ENCODE measurements around the gene C16orf96. TPM values are rescaled to one million over a fixed set of nuclear protein-coding genes. Genes with fewer than 3 reads are reported as not detected.

The C16orf96 gene
- total and polyA plus RNA-seq, 2 of the 13 experiments (the other 11 are each of a cell fraction or from before 2014, with no cell fraction given): 0.03 TPM; not detected in 1

DNA sequence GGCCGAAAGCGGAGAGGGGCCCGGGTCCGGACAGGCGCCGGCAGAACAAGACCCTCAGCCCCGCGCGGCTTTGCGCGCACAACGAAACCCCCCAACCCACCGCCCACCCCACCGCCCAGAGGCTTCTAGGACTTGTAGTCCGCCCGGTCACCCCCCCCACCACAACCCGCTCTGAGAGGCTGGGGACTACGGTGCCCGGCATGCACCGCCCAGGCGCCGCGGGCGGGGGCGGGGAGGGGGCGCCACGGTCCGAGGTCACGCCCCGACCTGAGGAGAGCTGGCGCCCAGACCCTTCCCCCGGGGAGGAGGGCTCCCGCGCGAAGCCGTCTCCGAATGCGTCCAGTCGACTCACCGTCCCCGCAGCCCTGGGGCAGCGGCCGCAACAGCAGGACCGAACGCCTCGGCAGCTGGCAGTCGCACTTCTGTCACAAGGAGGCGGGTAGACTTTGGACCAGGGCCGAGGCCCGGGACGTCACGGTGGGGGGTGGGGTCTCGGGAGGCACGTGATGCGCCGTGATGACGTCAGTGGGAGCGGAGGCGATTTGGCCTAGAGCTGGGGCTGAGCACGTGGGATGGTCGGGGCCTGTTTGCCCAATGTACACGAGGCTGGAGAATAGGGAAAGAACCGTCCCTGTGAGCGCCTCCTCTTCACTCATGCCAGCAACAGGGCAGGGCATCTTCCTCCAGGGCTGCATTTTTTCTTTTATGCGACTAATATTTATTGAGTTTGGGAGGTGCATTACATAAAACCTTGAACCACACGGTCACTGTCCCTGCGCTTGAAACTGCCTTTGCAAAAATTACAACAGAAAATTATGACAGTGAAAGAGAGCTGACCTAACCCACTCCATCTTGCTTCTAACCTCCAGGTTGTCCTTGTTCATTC lies 17.5 kb upstream of the C16orf96 start, which contains the start of gene CDIP1 (continued):
- TF ChIP-seq FOXK2 (IDR thresholded peaks at IDR 0.05): no peak
- no peak for TF ChIP-seq SMARCC2 (IDR thresholded peaks at IDR 0.05)
- TF ChIP-seq ZNF362 (CRISPR knock-in tag; IDR thresholded peaks at IDR 0.05; ENCODE audit: borderline replicate concordance): peak; percentile 72; the same call in 1 of the 2 replicates
- peak; percentile 98 for TF ChIP-seq ZZZ3 (CRISPR knock-in tag; IDR thresholded peaks at IDR 0.05; ENCODE audit: borderline replicate concordance)
- peak; percentile 99 for TF ChIP-seq ZNF879 (CRISPR knock-in tag; IDR thresholded peaks at IDR 0.05)
- peak; percentile 66 for TF ChIP-seq BCL6 (CRISPR knock-in tag; IDR thresholded peaks at IDR 0.05)
- no peak for TF ChIP-seq NFIC (IDR thresholded peaks at IDR 0.05; ENCODE audit: low read length)
- TF ChIP-seq, protein P1, sequence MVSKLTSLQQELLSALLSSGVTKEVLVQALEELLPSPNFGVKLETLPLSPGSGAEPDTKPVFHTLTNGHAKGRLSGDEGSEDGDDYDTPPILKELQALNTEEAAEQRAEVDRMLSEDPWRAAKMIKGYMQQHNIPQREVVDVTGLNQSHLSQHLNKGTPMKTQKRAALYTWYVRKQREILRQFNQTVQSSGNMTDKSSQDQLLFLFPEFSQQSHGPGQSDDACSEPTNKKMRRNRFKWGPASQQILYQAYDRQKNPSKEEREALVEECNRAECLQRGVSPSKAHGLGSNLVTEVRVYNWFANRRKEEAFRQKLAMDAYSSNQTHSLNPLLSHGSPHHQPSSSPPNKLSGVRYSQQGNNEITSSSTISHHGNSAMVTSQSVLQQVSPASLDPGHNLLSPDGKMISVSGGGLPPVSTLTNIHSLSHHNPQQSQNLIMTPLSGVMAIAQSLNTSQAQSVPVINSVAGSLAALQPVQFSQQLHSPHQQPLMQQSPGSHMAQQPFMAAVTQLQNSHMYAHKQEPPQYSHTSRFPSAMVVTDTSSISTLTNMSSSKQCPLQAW (CRISPR knock-in tag; IDR thresholded peaks at IDR 0.05): peak; percentile 96
- no peak; the same call in 1 of the 2 replicates for TF ChIP-seq AKAP8 (CRISPR knock-in tag; IDR thresholded peaks at IDR 0.05)
- no peak for TF ChIP-seq SOX13 (IDR thresholded peaks at IDR 0.05)
- TF ChIP-seq SOX13 (CRISPR knock-in tag; conservative IDR thresholded peaks at IDR 0.05 in 1 of 2, IDR thresholded peaks at IDR 0.05 in 1 of 2): peak in 1 of 2 experiments; percentile 71; a peak in 2 of 4 replicates
- TF ChIP-seq, protein P2, sequence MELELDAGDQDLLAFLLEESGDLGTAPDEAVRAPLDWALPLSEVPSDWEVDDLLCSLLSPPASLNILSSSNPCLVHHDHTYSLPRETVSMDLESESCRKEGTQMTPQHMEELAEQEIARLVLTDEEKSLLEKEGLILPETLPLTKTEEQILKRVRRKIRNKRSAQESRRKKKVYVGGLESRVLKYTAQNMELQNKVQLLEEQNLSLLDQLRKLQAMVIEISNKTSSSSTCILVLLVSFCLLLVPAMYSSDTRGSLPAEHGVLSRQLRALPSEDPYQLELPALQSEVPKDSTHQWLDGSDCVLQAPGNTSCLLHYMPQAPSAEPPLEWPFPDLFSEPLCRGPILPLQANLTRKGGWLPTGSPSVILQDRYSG (CRISPR knock-in tag; IDR thresholded peaks at IDR 0.05): peak; percentile 98
- TF ChIP-seq HDAC2 (CRISPR knock-in tag; IDR thresholded peaks at IDR 0.05): peak; percentile 93
- TF ChIP-seq ATF7-NPFF (CRISPR knock-in tag; IDR thresholded peaks at IDR 0.05; ENCODE audit: low read depth): peak; percentile 100
- peak; percentile 100 for TF ChIP-seq ZNF605 (CRISPR knock-in tag; IDR thresholded peaks at IDR 0.05)
- peak; percentile 99 for TF ChIP-seq ZNF253 (CRISPR knock-in tag; IDR thresholded peaks at IDR 0.05; ENCODE audit: borderline replicate concordance)
- TF ChIP-seq BRCA1 (CRISPR knock-in tag; IDR thresholded peaks at IDR 0.05): peak; percentile 96
- peak; percentile 93 for TF ChIP-seq HOXA7 (CRISPR knock-in tag; IDR thresholded peaks at IDR 0.05)
- TF ChIP-seq TAF1 (CRISPR knock-in tag; IDR thresholded peaks at IDR 0.05): peak; percentile 92
- no peak for TF ChIP-seq ZNF207 (IDR thresholded peaks at IDR 0.05; ENCODE audit: borderline replicate concordance)
- TF ChIP-seq SALL1 (CRISPR knock-in tag; IDR thresholded peaks at IDR 0.05): peak; percentile 100
- TF ChIP-seq, protein P3, sequence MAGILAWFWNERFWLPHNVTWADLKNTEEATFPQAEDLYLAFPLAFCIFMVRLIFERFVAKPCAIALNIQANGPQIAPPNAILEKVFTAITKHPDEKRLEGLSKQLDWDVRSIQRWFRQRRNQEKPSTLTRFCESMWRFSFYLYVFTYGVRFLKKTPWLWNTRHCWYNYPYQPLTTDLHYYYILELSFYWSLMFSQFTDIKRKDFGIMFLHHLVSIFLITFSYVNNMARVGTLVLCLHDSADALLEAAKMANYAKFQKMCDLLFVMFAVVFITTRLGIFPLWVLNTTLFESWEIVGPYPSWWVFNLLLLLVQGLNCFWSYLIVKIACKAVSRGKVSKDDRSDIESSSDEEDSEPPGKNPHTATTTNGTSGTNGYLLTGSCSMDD (CRISPR knock-in tag; IDR thresholded peaks at IDR 0.05): peak; percentile 96
- peak; percentile 79 for TF ChIP-seq ONECUT2 (CRISPR knock-in tag; IDR thresholded peaks at IDR 0.05)
- TF ChIP-seq BORCS8-MEF2B (CRISPR knock-in tag; IDR thresholded peaks at IDR 0.05): peak; percentile 100
- TF ChIP-seq GPN1 (CRISPR knock-in tag; IDR thresholded peaks at IDR 0.05; ENCODE audit: borderline replicate concordance): no peak
- peak; percentile 92 for TF ChIP-seq ZNF615 (CRISPR knock-in tag; IDR thresholded peaks at IDR 0.05; ENCODE audit: borderline replicate concordance)
- TF ChIP-seq EED (CRISPR knock-in tag; IDR thresholded peaks at IDR 0.05): peak; percentile 97; the same call in 1 of the 2 replicates

Measured in HepG2 (cell line).